Muscle of arm (tissue), 12 donors: ENCODE data around the gene TP53BP2. TPM values are rescaled to one million over a fixed set of nuclear protein-coding genes. Genes with fewer than 3 reads are reported as not detected.
"Not testable (repeated sequence)": the region's sequence is repeated elsewhere in the genome, so short reads cannot be mapped to it uniquely, and the experiment has no call there.

Source experiments
- DNase-seq: peaks from one replicate; pipeline ENCODE4 v3.0.0-alpha.2; 2013
- polyA plus RNA-seq, 12 donors: library from polyadenylated mRNA; unstranded; fragments of 120-200 nt; gene quantifications; one replicate each; pipeline ENCODE4 v1.2.1, GENCODE V29; 2013; ENCODE audit not compliant: insufficient read length in 12 of 12

The TP53BP2 gene
- polyA plus RNA-seq, 12 donors, result 21.9 to 58.4 (median 34.2) TPM; not detected in 1

DNA sequence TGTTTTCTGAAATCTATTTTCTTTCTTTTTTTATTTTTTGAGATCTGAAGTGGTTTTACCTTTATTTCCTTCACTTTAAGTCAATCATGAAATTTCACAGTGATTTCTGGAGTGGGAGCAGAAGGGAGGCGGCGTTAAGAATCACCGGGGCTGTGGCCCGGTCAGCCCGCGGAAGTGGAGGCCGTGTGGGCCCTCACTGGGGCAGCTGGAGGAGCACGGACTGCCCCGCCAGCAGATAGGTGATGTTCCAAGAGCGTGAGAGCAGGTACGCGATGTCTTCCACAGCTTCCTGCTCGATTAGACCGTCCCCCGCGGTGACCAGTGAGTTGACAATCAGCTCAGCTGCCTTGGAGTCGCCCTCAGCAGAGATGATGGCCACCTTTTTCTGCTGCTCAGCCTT is 10.6 kb upstream of the TP53BP2 start:
- no peak for DNase-seq

DNA sequence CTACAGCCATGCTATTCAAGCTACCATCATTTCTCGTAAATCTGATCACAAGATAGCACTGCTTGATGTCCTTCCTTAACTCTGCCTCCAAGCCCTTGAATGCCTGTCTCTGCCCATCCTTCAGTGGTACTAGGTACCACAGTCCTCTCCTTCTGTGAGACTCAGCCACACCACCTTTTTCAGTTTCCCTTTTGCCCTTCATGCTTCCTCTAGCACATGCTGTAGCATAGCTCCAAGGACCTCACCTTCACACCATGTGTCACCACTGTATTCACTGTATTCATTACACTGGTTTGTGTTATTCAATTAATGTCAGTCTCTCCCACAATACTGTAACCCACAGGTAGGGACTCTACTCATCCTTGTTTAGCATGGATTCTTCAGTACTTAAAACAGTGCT is 8.0 kb upstream of the TP53BP2 start:
- no peak for DNase-seq

DNA sequence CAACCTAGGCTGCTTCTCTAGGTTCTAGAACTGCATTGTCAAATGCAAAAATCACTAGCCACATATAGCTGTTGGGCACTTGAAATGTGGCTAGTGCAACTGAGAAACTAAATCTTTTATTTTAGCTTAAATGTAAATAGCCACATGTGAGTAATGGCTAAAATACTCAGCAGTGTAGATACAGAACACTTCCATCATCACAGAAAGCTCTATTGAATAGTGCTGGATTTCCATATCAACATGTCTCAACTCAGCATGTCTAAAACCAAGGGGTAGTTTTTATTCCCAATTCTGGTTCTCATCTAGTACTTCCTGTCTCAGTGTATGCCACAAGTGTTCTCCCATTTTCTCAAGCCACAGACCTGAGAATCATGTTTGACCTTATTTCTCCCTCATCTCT is 7.5 kb upstream of the TP53BP2 start:
- no peak for DNase-seq

DNA sequence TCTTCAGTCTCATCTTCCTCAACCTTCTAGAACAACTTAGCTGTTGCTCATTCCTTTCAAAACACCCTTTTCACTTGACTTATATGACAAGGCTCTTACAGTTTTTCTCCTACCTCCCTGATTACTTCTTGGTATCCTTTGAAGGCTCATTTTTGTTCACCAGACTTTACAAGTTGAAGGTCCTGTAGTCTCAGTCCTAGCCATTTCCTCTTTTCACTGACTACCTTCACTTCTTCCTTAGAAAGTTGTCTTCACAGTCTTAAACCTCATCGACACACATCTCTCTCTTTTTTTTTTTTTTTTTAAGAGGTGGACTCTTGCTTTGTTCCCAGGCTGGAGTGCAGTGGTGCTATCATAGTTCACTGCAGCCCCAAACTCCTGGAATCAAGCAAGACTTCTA is 6.6 kb upstream of the TP53BP2 start:
- no peak for DNase-seq

DNA sequence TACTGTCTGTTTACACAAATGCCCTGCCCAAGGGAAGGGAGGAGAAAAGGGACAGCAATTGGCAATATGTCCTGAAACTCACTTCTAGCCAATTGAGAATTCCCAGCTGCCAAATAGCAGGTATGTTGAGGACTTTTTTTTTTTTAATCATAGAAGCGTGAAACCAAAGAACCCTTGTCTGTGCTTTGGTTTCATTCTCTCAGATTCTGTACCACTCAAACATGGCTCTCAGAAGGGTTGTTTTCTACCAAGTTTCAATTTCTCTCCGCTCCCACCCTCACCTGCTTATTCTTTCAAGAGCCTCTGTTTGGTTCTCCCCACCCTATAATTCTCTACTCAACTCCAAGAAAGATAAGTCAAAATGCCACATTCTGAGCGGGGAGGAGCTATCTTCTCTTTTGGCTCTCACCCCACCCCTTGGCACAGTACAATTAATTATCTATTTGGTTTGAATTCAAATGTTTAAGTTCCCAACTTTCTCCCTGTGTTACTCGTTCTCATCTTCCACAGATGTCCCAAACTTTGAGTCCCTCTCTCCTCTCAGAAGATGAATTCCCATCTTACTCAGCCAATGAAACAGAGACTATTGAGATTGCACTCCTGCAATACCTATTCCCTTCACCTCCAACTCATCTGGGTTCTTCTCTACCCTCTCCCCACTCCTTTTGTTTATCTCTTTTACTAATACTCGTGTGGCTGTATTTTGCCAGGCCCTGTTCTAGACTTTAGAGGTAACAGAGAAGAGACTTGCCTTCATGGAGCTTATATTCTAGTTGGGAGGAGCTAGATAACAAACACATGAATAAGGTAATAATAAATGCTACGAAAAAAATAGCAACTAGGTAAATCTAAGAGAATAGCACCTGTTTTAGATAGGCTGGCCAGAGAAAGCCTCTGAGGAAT is 3.9 kb upstream of the TP53BP2 start:
- no peak for DNase-seq

DNA sequence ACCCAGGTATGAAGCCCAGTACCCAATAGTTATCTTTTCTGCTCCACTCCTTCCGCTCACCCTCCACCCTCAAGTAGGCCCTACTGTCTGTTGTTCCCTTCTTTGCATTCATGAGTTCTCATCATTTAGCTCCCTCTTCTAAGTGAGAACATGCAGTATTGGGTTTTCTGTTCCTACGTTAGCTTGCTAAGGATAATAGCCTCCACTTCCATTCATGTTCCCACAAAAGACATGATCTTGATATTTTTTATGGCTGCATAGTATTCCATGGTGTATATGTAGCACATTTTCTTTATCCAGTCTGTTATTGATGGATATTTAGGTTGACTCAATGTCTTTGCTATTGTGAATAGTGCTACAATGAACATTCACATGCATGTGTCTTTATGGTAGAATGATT is 2.8 kb upstream of the TP53BP2 start:
- DNase-seq, result no peak

DNA sequence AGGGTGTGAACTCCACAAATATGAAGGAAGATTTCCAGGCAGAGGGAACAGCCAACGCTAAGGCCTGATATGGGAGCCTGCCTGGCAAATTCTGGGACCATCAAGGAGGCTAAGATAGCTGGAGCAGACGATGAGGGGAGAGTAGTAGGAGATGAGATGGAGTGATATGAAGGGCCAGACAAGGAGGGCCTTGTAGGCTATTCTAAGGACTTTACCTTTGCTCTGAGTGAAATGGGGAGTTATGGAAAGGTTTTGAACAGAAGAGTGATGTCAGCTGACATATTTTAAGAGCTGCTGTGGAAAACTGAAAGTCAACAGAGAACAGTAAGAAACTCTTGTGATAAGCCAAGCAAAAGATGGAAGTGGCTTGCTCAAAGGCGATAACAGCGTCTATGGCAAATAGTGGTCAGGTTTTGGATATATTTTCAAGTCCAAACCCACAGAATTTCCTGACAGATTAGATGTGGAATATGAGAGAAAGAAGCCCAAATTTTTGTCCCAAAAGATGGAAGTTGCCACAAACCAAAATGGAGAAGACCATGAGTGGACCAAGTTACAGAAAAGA is 2.1 kb upstream of the TP53BP2 start:
- DNase-seq, result no peak

DNA sequence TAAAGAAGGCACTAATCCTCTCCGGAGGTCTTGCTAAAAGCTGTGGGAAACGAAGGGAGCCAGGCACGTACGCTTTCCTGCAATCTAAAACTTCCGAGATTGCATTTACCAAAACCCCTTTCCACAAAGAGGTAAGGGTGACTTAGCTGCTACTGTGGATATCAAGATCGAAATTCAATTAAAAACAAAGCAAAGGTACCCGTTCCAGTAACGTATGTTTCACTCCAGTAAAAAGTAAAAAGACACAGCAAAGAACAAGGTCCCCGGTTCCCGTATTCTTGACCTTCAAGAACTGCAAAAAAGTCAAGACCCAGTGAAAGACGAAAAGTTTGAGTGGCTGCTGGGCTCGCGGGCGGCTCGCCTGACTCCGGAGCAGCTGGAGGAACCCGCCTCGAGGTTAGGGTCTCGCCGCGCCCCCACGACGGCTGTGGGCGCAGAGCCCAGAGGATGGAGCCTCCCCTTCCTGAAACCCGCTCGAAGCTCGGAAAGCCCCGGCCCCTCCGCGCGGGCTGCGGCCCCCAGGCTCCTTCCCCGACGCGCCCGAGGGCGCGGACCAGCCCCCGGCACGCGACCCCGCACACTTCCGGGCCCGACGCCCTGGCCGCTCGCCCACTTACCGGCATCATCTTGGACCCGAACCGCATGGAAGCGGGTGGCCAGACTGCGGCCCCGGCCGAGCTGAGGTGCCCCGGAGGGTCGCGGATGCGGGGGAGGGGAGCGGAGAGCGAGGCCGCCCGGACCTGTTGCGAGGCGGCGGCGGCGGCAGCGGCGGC is 524 bp downstream of the TP53BP2 start:
- DNase-seq, result peak; percentile 82

DNA sequence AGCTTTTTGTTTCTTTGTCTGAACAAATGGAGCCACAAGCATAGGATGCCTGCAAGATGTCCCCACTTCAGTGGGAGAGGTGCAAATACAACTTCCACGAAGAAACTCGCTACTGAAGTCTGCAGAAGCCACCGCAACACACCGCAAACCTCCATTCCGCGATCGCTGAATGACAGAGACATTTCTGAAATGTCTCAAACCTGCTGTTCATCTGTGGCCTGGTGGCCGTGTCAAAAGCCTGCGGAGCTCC is 1.0 kb downstream of the TP53BP2 start:
- DNase-seq, result peak; percentile 27

DNA sequence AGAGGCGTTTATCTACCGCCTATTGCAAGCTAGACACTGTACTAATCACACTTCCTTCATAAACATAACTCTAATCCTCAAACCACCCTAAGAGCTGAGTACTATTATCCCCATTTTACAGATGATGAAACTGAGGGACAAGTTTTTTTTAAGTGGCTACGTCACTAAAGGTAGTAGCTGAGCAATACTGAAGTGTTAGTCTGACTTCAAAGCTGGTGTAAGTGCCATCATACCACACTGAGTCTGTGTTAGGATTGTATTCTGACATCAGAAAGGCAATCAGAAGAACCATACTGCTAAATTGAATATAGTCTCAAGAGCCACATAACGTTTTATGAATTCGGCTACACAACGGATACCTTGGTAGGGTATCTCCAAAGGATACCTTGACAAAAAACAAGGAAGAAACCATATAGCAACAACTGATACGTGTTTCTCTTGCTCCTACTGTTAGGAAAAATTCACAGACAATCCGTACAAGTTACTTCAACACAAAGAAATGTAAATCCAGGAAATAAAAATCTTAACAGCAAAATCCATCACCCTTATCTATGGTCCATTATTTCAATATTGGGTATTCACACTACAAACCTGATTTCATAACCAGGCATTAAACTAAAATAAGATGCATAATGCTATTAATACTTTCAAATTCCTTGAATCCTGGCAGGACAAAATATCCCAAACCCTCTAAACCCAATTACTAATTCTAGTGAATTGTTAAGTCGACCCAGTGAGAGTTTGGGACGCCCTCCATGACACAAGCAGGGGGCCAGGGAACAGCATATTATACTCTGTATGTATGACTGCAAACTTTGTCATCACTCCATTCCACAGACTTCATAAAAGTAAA is 1.6 kb downstream of the TP53BP2 start:
- DNase-seq, result no peak

DNA sequence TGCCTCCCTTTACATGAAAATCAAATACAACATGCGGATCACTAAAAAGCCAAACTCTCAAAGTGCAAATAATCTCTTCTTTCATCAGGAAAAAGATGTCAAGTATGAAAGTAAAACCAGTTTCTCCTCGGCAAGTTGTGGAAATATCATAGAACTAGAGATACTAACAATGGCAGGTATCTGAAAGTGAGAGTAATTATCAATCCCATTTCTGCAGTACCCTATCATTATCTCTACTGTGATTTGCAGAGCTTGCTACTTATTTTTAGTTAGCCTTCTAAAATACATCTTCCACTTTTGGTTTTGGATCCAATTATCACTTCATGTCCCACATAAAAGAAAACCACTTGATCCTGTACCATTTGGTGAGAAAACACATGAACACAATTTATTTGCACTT is 3.0 kb downstream of the TP53BP2 start:
- no peak for DNase-seq

DNA sequence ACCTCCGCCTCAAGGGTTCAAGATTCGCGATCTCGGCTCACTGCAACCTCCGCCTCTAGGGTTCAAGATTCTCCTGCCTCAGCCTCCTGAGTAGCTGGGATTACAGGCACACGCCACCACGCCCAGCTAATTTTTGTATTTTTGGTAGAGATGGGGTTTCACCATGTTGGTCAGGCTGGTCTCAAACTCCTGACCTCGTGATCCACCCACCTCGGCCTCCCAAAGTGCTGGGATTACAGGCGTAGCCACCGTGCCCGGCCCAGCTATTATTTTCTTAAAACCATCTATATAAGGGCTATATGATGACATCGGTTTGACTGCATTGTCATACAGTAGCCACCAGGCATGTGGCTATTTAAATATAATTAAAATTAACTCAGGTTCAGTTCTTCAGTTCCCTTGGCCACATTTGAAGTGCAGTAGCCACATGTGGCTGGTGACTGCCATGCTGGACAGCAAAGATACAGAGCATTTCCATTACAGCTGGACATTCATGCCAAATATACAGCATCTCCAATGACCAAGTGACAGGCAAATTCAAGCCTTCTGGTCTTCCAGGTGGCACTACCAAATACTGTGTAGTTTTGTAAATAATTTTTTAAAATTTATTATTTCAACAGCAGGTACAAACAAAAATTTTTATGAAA is 3.6 kb downstream of the TP53BP2 start:
- not testable (repeated sequence) for DNase-seq

DNA sequence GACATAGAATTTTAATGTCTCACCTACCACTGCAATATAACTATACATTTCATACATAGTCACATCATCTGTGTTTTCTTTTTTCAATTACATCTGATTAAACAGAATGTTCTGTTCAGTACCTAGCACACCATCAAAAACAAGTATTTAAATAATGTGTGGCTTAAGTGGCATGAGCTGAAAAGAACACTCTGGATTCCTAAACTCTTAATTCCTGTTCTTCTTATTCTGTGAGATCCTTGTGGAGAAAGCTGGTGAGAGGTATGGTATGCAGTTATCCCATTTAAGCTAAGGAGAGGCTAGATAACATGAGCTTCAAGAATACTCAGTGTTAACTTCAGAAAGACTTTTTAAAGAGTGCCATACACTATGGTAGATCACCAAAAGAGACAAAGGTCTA is 5.5 kb downstream of the TP53BP2 start:
- no peak for DNase-seq

DNA sequence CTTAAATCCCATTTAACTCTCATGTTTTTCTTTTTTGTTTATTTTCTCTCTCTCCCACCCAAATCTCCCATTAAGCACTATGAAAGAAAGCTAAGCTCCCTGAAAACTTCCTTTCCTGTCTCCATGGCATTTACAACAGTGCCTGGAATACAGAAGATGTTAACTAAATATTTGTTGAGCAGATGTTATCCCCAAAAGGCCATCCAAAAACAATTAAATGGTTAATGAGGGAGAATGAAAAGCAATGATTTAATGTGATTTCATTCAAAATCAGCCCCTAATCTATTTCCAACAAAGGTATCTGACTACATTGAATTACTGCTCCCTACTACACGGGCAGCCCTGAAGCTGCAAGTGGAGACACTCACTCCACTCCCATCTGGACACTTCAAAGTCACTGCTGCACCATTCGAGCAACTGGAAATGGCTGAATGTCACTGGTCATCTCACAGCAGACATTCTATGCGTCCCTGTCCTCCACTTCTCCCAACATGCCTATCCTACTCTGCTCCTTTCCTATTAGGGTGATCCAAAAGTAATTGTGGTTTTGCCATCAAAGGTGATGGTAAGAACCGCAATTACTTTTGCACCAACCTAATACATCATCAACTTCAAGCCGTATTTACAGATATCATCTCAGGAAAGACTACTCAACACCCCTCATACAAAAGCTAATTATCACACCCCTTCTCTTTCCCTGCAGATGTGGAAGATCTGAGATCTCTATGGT is 7.5 kb downstream of the TP53BP2 start:
- no peak for DNase-seq

DNA sequence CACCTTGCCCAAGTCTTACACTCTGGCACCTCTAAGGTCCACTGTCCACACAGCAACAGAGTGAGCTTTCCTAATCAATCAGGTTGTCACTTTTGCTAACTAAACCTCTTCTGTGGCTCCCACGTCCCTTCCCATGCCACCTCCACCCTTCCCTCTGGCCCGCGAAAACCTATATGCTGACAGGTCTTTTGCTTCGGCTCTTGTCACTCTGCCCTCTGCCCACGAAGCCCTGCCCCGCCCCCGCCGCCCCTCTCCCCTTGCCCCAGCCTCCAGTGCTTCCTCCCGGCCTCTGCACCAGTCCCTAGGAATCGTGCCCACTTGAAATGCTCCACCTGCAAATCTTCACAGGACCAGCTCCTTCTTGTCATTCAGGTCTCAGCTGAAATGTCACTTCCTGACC is 8.1 kb downstream of the TP53BP2 start:
- DNase-seq, result no peak

DNA sequence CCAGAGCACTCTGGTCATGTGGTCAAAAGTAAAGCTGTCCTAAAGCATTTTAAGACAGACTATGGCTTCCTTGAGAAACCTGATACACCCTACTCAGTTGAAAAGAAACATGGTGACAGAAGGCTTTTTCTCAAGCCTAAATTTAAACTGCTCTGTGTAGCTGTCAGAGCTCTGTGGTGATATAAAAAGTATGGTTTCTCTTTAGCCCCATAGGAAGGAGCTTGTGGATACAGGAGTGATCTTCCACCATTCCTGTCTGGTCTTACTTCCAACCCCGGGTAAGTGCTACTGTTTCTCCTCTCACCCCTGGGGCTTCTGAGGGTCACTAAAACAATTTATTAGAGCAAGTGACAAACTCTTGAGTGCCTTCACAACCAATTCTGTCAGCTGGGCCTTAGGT is 8.5 kb downstream of the TP53BP2 start:
- no peak for DNase-seq

DNA sequence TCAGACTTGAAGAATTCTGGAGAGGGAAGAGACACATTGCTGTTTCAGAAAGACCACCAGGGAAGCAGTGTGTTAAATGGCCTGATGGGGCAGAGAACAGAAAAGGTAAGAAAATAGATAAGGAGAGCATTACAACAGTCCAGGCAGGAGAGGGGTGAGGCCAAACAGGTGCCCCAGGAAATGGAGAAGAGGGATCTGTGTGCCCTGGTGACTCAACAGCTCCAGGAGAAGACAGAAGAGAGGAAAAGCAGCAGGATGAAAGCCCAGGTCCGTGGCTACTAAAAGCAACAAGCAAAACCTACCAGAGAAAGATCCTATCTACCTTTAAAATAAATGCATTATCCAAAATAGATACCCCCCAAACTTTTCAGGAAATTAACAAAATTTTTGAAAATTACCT is 9.2 kb downstream of the TP53BP2 start:
- DNase-seq, result no peak

DNA sequence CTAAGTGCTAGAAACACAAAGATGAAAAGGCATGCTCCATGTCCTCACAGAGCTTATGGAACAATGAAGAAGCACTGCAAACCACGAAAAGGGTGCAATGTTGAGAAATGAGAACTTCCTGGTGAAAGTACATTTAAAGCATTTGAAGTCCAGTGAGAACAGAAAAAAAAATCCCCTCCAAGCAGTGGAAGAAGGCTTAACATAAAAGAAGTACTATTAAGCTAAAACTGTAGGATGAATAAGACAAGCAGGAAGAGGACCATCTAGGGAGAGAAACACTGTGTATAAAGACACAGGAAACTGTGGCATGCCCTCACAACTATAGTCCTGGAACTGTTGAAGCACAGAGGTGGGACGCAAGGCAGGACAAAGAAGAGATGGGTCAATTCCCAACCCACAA is 10.0 kb downstream of the TP53BP2 start:
- DNase-seq, result no peak

DNA sequence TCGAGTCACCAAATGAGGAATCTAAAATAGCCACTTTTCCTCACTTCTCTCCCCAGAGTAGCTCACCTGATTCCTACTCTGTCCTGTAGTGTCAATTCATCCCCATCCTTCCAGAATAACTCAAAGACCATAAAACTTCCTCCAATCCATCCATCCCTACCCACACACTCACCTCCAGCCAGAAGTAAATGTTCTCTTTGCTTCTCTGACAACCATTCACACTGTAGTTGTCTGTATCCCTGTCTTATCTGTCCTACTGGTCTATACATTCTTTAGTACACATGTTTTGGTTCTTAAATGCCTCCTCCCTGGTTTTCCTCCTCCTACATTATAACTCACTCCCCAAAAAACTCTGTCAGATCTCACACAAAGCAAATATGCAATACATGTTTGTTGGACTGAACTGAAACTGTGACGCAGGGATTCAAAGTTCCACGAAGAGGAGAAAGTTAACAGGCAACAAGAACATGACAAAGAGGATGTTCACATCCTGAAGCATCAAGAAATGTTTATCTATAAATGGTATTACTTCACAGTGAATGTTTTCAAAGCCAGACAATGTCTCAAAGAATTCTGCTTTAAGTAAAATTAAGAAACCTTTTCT is 11.0 kb downstream of the TP53BP2 start:
- DNase-seq, result no peak

DNA sequence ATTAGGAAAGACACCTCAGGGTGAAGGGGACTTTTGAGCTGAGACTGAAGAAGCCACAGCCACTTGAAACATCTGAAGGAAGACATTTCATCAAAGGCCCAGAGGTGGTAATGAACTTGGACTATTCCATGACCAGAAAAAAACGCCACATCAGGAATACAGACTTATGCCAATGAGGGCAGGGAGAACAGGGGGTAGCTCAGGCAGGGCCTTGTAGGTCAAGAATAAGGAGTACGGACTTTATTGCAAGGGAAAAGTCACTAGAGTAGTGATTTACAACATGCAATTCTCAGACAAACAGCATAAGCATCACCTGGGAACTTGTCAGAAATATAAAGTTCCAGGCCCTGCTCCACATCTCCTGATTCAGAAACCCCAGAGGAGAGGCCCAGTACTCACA is 11.8 kb downstream of the TP53BP2 start:
- DNase-seq, result no peak

DNA sequence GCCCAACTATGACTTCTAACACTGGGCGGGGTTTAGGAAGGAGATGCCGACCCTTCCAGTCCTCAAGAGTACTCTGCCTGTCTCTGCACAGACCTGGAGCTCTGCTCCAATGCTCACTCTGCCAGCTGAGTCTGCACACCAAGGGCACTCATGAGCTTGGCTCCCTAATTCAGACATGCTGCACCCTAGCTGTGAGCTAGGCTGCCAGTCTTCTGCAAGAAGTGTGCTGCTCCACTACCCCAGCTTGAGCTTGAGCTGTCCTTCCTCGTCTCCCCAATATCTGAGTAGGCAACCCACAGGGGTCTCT is 13.2 kb downstream of the TP53BP2 start:
- DNase-seq, result no peak
